SU-DHL-6 (cell line): ENCODE data around the gene SLC23A2.
"Not testable (repeated sequence)": the region's sequence is repeated elsewhere in the genome, so short reads cannot be mapped to it uniquely, and the experiment has no call there.

Experiments
- H2AFZ ChIP-seq: fragments of 200-600 bp; sonication (generic); 2 replicates; pipeline ENCODE4 v1.6.1; 2014; ENCODE audit warnings: low read depth, mild to moderate bottlenecking, moderate library complexity, mixed read lengths, antibody characterized with exemption, low read length; ENCODE audit not compliant: severe bottlenecking
- H3F3A ChIP-seq: fragments of 200-600 bp; shearing (Covaris generic); 2 replicates; pipeline ENCODE4 v1.6.0; 2016; ENCODE audit warnings: antibody characterized with exemption, mild to moderate bottlenecking; ENCODE audit not compliant: insufficient read depth
- H3K27ac ChIP-seq: fragments of 200-600 bp; sonication (generic); 2 replicates; pipeline ENCODE4 v1.5.1; 2016; ENCODE audit warnings: low read depth, mild to moderate bottlenecking, low read length, moderate library complexity, mixed read lengths
- H3K27me3 ChIP-seq: fragments of 200-600 bp; sonication (generic), shearing (Covaris generic); 2 replicates; pipeline ENCODE4 v1.6.0; 2014; ENCODE audit warnings: mild to moderate bottlenecking, low read length
- H3K36me3 ChIP-seq: fragments of 200-600 bp; sonication (generic); 2 replicates; pipeline ENCODE4 v1.6.1; 2014; ENCODE audit warnings: mild to moderate bottlenecking, low read length, mixed read lengths
- H3K4me2 ChIP-seq: fragments of 300-600, 200-600 bp; shearing (Covaris generic), sonication (generic); 2 replicates; pipeline ENCODE4 v1.6.0; 2014; ENCODE audit warnings: low read length, low read depth, mild to moderate bottlenecking; ENCODE audit not compliant: poor library complexity, severe bottlenecking
- H3K4me3 ChIP-seq: fragments of 200-600 bp; sonication (generic); 2 replicates; pipeline ENCODE4 v1.5.1; 2014; ENCODE audit warnings: antibody characterized with exemption, low read length, mild to moderate bottlenecking, mixed read lengths; ENCODE audit not compliant: insufficient read depth, poor library complexity, severe bottlenecking
- H3K79me2 ChIP-seq: fragments of 200-600 bp; sonication (generic); 2 replicates; pipeline ENCODE4 v1.6.1; 2014; ENCODE audit warnings: mild to moderate bottlenecking, low read length, moderate library complexity; ENCODE audit not compliant: insufficient read depth
- H3K9ac ChIP-seq: fragments of 200-600 bp; sonication (generic); 2 replicates; pipeline ENCODE4 v1.7.0; 2014; ENCODE audit warnings: mild to moderate bottlenecking, low read length
- H3K9me2 ChIP-seq: fragments of 200-600 bp; sonication (generic); replicated peaks from 2 replicates; pipeline ENCODE4 v1.6.1; 2014; ENCODE audit warnings: low read length; ENCODE audit not compliant: insufficient read depth
- H3K9me3 ChIP-seq: fragments of 200-600 bp; sonication (generic); 2 replicates; pipeline ENCODE4 v1.6.1; 2014; ENCODE audit warnings: low read length, mixed read lengths; ENCODE audit not compliant: insufficient read depth
- H4K20me1 ChIP-seq: fragments of 200-600 bp; sonication (generic); 2 replicates; pipeline ENCODE4 v1.6.1; 2014; ENCODE audit warnings: low read depth, mild to moderate bottlenecking, antibody characterized with exemption, low read length, moderate library complexity, mixed read lengths
- EZH2phosphoT487 ChIP-seq: fragments of 200-600 bp; sonication (generic), shearing (Covaris generic); conservative IDR thresholded peaks from 2 replicates; pipeline ENCODE4 v1.6.1; 2018; ENCODE audit warnings: mild to moderate bottlenecking, antibody characterized with exemption, low read length, moderate library complexity, mixed read lengths
- TF ChIP-seq, protein P1 (sequence below): fragments of 200-600 bp; sonication (generic); IDR thresholded peaks from one replicate; pipeline ENCODE4 v1.5.1; 2017; ENCODE audit warnings: antibody characterized with exemption, mild to moderate bottlenecking, low read length, moderate library complexity; ENCODE audit not compliant: insufficient read depth, poor library complexity, severe bottlenecking

The SLC23A2 gene

DNA sequence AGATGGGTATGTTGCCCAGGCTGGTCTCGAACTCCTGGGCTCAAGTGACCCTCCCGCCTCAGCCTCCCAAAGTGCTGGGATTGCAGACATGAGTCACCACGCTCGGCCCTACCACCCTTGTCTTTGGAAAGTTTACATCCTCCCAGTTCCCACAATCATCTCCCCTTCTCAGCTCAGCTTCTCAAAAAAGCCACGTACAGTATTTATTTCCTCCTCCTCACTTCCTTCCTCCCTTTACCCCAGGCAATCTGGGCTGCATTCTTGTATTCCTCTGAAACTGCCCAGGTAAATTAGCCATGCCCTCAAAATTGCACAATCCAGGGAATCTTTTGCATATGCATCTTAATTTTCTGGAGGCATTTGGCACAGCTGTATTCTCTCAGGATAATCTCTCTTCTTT lies 7.4 kb upstream of the SLC23A2 start:
- Histone ChIP-seq H3K4me2 (no peak overlapping the region), H3K4me3 (no peak overlapping the region), H3K9me2 (no peaks in the 10 kb centered on the region)

DNA sequence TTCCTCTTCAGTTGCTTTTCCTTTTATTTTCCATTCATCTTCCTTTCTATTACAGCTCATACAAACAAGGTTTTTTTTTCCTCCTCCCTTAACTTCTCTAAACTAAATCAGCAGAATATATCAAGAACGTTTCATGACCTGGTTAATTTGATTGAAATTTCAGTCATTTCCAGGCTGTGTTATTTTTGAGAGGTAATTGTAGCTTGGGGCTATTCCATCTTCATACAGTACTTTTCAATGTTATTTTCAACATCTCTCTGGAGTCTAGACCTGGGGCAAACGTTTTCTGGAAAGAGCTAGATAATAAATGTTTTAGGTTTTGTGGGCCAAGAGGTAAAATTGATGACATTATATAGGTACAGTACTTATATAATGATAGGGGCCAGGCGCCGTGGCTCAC lies 4.0 kb upstream of the SLC23A2 start:
- Histone ChIP-seq H3K36me3 (no peaks in the 10 kb centered on the region), H3K79me2 (peaks cover 5% of the 10 kb centered on the region), H2AFZ (no peak overlapping the region), H3K4me3 (no peak overlapping the region), H3K4me2 (no peak overlapping the region), H3K9me3 (no peaks in the 10 kb centered on the region), H3K27me3 (no peaks in the 10 kb centered on the region), H3K9ac (no peak overlapping the region), H3K9me2 (no peaks in the 10 kb centered on the region), H3F3A (peaks cover 10% of the 10 kb centered on the region; the same call in 1 of the 2 replicates), H3K27ac (no peak overlapping the region), H4K20me1 (no peaks in the 10 kb centered on the region)
- TF ChIP-seq EZH2phosphoT487 = no peak
- TF ChIP-seq, protein P1, sequence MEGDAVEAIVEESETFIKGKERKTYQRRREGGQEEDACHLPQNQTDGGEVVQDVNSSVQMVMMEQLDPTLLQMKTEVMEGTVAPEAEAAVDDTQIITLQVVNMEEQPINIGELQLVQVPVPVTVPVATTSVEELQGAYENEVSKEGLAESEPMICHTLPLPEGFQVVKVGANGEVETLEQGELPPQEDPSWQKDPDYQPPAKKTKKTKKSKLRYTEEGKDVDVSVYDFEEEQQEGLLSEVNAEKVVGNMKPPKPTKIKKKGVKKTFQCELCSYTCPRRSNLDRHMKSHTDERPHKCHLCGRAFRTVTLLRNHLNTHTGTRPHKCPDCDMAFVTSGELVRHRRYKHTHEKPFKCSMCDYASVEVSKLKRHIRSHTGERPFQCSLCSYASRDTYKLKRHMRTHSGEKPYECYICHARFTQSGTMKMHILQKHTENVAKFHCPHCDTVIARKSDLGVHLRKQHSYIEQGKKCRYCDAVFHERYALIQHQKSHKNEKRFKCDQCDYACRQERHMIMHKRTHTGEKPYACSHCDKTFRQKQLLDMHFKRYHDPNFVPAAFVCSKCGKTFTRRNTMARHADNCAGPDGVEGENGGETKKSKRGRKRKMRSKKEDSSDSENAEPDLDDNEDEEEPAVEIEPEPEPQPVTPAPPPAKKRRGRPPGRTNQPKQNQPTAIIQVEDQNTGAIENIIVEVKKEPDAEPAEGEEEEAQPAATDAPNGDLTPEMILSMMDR = no peak

More for the DNA sequence above, 7.4 kb upstream of the SLC23A2 start:
- H3K36me3 ChIP-seq = no peaks in the 10 kb centered on the region
- H4K20me1 ChIP-seq = no peaks in the 10 kb centered on the region
- TF ChIP-seq, protein P1 = no peak
- no peak for TF ChIP-seq EZH2phosphoT487
- H3K27ac ChIP-seq = no peak overlapping the region
- H2AFZ ChIP-seq = no peak overlapping the region
- no peaks in the 10 kb centered on the region for H3K79me2 ChIP-seq
- no peaks in the 10 kb centered on the region for H3K9me3 ChIP-seq
- no peaks in the 10 kb centered on the region for H3K27me3 ChIP-seq
- no peaks in the 10 kb centered on the region for H3F3A ChIP-seq
- no peak overlapping the region for H3K9ac ChIP-seq

DNA sequence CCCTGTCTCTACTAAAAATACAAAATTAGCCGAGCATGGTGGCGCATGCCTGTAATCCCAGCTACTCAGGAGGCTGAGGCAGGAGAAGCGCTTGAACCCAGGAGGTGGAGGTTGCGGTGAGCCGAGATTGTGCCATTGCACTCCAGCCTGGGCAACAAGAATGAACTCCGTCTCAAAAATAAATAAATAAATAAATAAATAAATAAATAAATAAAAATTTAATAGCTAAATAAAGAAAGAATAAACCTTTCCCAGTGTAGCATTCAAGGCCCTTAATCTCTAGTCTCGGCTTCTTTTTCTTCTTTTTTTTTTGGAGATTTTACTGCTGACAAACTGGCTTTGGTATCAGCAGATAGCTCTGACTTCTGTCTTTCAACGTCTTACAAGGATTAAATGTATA lies 3.5 kb upstream of the SLC23A2 start:
- H3K9ac ChIP-seq, H4K20me1 ChIP-seq, H3K9me3 ChIP-seq, H2AFZ ChIP-seq, H3K4me3 ChIP-seq, H3K27me3 ChIP-seq, H3K4me2 ChIP-seq, H3K27ac ChIP-seq, H3K36me3 ChIP-seq, H3K9me2 ChIP-seq, H3K79me2 ChIP-seq: not testable (repeated sequence)
- peaks cover 10% of the 10 kb centered on the region; the same call in 1 of the 2 replicates for H3F3A ChIP-seq

DNA sequence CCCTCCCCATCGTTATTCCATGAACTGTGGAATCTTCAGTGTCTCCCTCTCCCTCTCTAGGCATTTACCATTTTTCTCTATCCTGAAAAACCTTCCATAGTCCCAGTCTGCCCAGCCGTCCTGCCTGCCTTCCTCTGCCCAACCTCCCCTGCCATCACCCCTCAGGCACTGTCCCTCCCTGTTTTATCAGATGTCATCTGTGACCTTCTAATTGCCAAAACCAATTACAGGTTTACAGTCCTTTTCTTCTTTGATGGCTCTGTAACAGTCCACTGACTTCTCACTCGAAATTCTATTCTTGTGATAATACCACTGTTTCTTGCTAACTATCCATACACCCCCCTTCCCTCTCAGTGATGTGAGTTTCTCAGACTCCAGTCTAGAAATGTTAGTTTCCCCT lies 2.3 kb upstream of the SLC23A2 start:
- no peak for TF ChIP-seq EZH2phosphoT487
- TF ChIP-seq, protein P1 = no peak
- Histone ChIP-seq H3K4me3 (no peak overlapping the region), H3K4me2 (no peak overlapping the region), H3K27ac (no peak overlapping the region), H3K27me3 (no peaks in the 10 kb centered on the region), H3K9ac (no peak overlapping the region), H4K20me1 (no peaks in the 10 kb centered on the region), H3K36me3 (no peaks in the 10 kb centered on the region), H3K9me2 (no peaks in the 10 kb centered on the region), H3F3A (peaks cover 18% of the 10 kb centered on the region; the same call in 1 of the 2 replicates), H3K79me2 (peaks cover 21% of the 10 kb centered on the region), H2AFZ (no peak overlapping the region), H3K9me3 (no peaks in the 10 kb centered on the region)
